ENCODE measurements around the gene SMG6.
"Not testable (repeated sequence)": the region's sequence is repeated elsewhere in the genome, so short reads cannot be mapped to it uniquely, and the experiment has no call there.

Gene SMG6

GRCh38 chr17:2323629-2324314 is 20.2 kb upstream of the SMG6 start:
- no peak for DNase-seq

GRCh38 chr17:2321399-2321798 is 17.8 kb upstream of the SMG6 start:
- TF ChIP-seq GATA1 (IDR thresholded peaks at IDR 0.05; ENCODE audit: low read depth, low read length) = no peak
- TF ChIP-seq POLR2A (IDR thresholded peaks at IDR 0.05; ENCODE audit: low read length) = no peak
- DNase-seq = no peak

More at GRCh38 chr17:2323629-2324314, 20.2 kb upstream of the SMG6 start:
- no peak for TF ChIP-seq GATA1 (IDR thresholded peaks at IDR 0.05; ENCODE audit: low read depth, low read length)
- peak; percentile 16 for TF ChIP-seq POLR2A (IDR thresholded peaks at IDR 0.05; ENCODE audit: low read length)

- TF ChIP-seq GATA1 (IDR thresholded peaks at IDR 0.05; ENCODE audit: low read depth, low read length) (no peak), POLR2A (IDR thresholded peaks at IDR 0.05; ENCODE audit: low read length) (no peak)
- no peak for DNase-seq
Measured at GRCh38 chr17:2319051-2319450, 15.5 kb upstream of the SMG6 start.

GRCh38 chr17:2317796-2318195 is 14.2 kb upstream of the SMG6 start:
- DNase-seq = no peak
- TF ChIP-seq GATA1 (IDR thresholded peaks at IDR 0.05; ENCODE audit: low read depth, low read length) = no peak
- TF ChIP-seq POLR2A (IDR thresholded peaks at IDR 0.05; ENCODE audit: low read length) = no peak

- not testable (repeated sequence) for DNase-seq
Measured at GRCh38 chr17:2316916-2317205, 13.3 kb upstream of the SMG6 start.

GRCh38 chr17:2312736-2313135 is 9.2 kb upstream of the SMG6 start:
- no peak for DNase-seq
- TF ChIP-seq GATA1 (IDR thresholded peaks at IDR 0.05; ENCODE audit: low read depth, low read length) (no peak), POLR2A (IDR thresholded peaks at IDR 0.05; ENCODE audit: low read length) (no peak)

- TF ChIP-seq POLR2A (IDR thresholded peaks at IDR 0.05; ENCODE audit: low read length) (no peak), GATA1 (IDR thresholded peaks at IDR 0.05; ENCODE audit: low read depth, low read length) (no peak)
- DNase-seq = peak; percentile 16 to 71
Measured at GRCh38 chr17:2309338-2310154, 6.0 kb upstream of the SMG6 start.

- DNase-seq = no peak
- TF ChIP-seq GATA1 (IDR thresholded peaks at IDR 0.05; ENCODE audit: low read depth, low read length) (no peak), POLR2A (IDR thresholded peaks at IDR 0.05; ENCODE audit: low read length) (no peak)
Measured at GRCh38 chr17:2304931-2305330, 1.3 kb upstream of the SMG6 start.

GRCh38 chr17:2302778-2303203 is 794 bp downstream of the SMG6 start:
- TF ChIP-seq POLR2A (IDR thresholded peaks at IDR 0.05; ENCODE audit: low read length) (no peak), GATA1 (IDR thresholded peaks at IDR 0.05; ENCODE audit: low read depth, low read length) (no peak)
- peak in 1 of 2 experiments; percentile 57 for DNase-seq

- DNase-seq = no peak
- no peak for TF ChIP-seq POLR2A (IDR thresholded peaks at IDR 0.05; ENCODE audit: low read length)
- no peak for TF ChIP-seq GATA1 (IDR thresholded peaks at IDR 0.05; ENCODE audit: low read depth, low read length)
Measured at GRCh38 chr17:2299756-2300155, 3.8 kb downstream of the SMG6 start.

- TF ChIP-seq POLR2A (IDR thresholded peaks at IDR 0.05; ENCODE audit: low read length) (no peak), GATA1 (IDR thresholded peaks at IDR 0.05; ENCODE audit: low read depth, low read length) (no peak)
- DNase-seq = no peak
Measured at GRCh38 chr17:2299136-2299535, 4.4 kb downstream of the SMG6 start.

- DNase-seq = no peak
- TF ChIP-seq POLR2A (IDR thresholded peaks at IDR 0.05; ENCODE audit: low read length) (no peak), GATA1 (IDR thresholded peaks at IDR 0.05; ENCODE audit: low read depth, low read length) (no peak)
Measured at GRCh38 chr17:2297023-2297422, 6.6 kb downstream of the SMG6 start.

GRCh38 chr17:2295575-2295974 is 8.0 kb downstream of the SMG6 start:
- DNase-seq = no peak
- TF ChIP-seq GATA1 (IDR thresholded peaks at IDR 0.05; ENCODE audit: low read depth, low read length) (no peak), POLR2A (IDR thresholded peaks at IDR 0.05; ENCODE audit: low read length) (no peak)

GRCh38 chr17:2292100-2292499 is 11.5 kb downstream of the SMG6 start:
- no peak for DNase-seq
- no peak for TF ChIP-seq POLR2A (IDR thresholded peaks at IDR 0.05; ENCODE audit: low read length)
- no peak for TF ChIP-seq GATA1 (IDR thresholded peaks at IDR 0.05; ENCODE audit: low read depth, low read length)

GRCh38 chr17:2289878-2290478 is 13.6 kb downstream of the SMG6 start:
- DNase-seq = no peak
- no peak for TF ChIP-seq GATA1 (IDR thresholded peaks at IDR 0.05; ENCODE audit: low read depth, low read length)
- TF ChIP-seq POLR2A (IDR thresholded peaks at IDR 0.05; ENCODE audit: low read length) = no peak

Measured in erythroblast (primary cell).